GM19351 (cell line): Measurements from ENCODE around the gene OR8G1.
A peak's percentile ranks its signal among the peaks of the same experiment; 100 is the strongest.
"Not testable (repeated sequence)": the region's sequence is repeated elsewhere in the genome, so short reads cannot be mapped to it uniquely, and the experiment has no call there.

Experiments
- ATAC-seq: cut with Tn5 transposase; IDR thresholded peaks from one replicate; pipeline ENCODE4 v1.9.1; 2021; ENCODE audit warnings: mild to moderate bottlenecking, moderate library complexity; ENCODE audit not compliant: unreplicated experiment

The OR8G1 gene

GRCh38 chr11:124233376-124233775 lies 7.5 kb upstream of the OR8G1 start:
- no peak for ATAC-seq

- ATAC-seq: no peak
These were observed 2.4 kb upstream of the OR8G1 start for GRCh38 chr11:124238512-124238911.

- not testable (repeated sequence) for ATAC-seq
These were observed 9.0 kb downstream of the OR8G1 start for GRCh38 chr11:124249869-124250268.

GRCh38 chr11:124256076-124256475 lies 15.2 kb downstream of the OR8G1 start, which contains the start of gene OR8G5:
Gene OR8G5 (plus strand): TSS chr11:124256376. CDS start chr11:124264932, 8,556 bp downstream.
- no peak for ATAC-seq

- ATAC-seq: not testable (repeated sequence)
These were observed 24.1 kb downstream of the OR8G1 start for GRCh38 chr11:124265041-124265440.

- not testable (repeated sequence) for ATAC-seq
These were observed 30.0 kb downstream of the OR8G1 start for GRCh38 chr11:124270886-124271285.

GRCh38 chr11:124274000-124274399 lies 33.1 kb downstream of the OR8G1 start:
- ATAC-seq: no peak

- no peak for ATAC-seq
These were observed 35.2 kb downstream of the OR8G1 start for GRCh38 chr11:124276081-124276480.

GRCh38 chr11:124277207-124277606 lies 36.3 kb downstream of the OR8G1 start:
- ATAC-seq: no peak

- no peak for ATAC-seq
These were observed 36.9 kb downstream of the OR8G1 start for GRCh38 chr11:124277804-124278203.

GRCh38 chr11:124278261-124278660 lies 37.4 kb downstream of the OR8G1 start:
- no peak for ATAC-seq

- peak; percentile 64 for ATAC-seq
These were observed 44.9 kb downstream of the OR8G1 start for GRCh38 chr11:124285610-124286344.

- no peak for ATAC-seq
These were observed 53.8 kb downstream of the OR8G1 start for GRCh38 chr11:124294687-124295086.

GRCh38 chr11:124296016-124296415 lies 55.1 kb downstream of the OR8G1 start:
- no peak for ATAC-seq

- no peak for ATAC-seq
These were observed 57.0 kb downstream of the OR8G1 start for GRCh38 chr11:124297921-124298320.

GRCh38 chr11:124301548-124301947 lies 60.7 kb downstream of the OR8G1 start:
- no peak for ATAC-seq

- ATAC-seq: no peak
These were observed 61.6 kb downstream of the OR8G1 start for GRCh38 chr11:124302347-124303125.
